Gastroesophageal sphincter (tissue), 3 donors: ENCODE results near the gene TAAR9.

Experiments used
- CTCF ChIP-seq, 4 experiments: fragments of 200-600 bp in 2 of 4; fragments of 450-650 bp in 2 of 4; sonication (generic) in 1 of 4; IDR thresholded peaks; one replicate each; pipeline ENCODE4 v1.5.1; 2017 to 2019; ENCODE audit warnings: antibody characterized with exemption in 4 of 4, mild to moderate bottlenecking in 2 of 4, moderate library complexity in 2 of 4
- EP300 ChIP-seq: sonication (generic); formaldehyde crosslinking; IDR thresholded peaks from one replicate; pipeline ENCODE4 v1.6.1; 2017; ENCODE audit warnings: antibody characterized with exemption, mild to moderate bottlenecking
- POLR2A ChIP-seq, 2 donors: fragments of 450-650 bp; IDR thresholded peaks; one replicate each; pipeline ENCODE4 v1.6.1; 2017; ENCODE audit warnings: antibody characterized with exemption in 2 of 2, mild to moderate bottlenecking in 2 of 2, moderate library complexity in 1 of 2

GRCh38 chr6:132511831-132512220 lies 26.3 kb upstream of the TAAR9 start:
- TF ChIP-seq CTCF (IDR thresholded peaks at IDR 0.05) (no peak), EP300 (no peak), POLR2A (IDR thresholded peaks at IDR 0.05) (no peak)
